Right lung (tissue), 5 donors: ENCODE data around the gene NUPR1. TPM values are rescaled to one million over a fixed set of nuclear protein-coding genes. Genes with fewer than 3 reads are reported as not detected.

ENCODE experiments used
- polyA plus RNA-seq, 5 donors: library from polyadenylated mRNA; unstranded; fragments of 120-200 nt; gene quantifications; one replicate each; pipeline versions ENCODE4 v1.2.1 to v1.2.3, GENCODE V29; 2013; ENCODE audit warnings: inconsistent platforms in 1 of 5, low replicate concordance in 1 of 5; ENCODE audit not compliant: insufficient read length in 5 of 5, insufficient read depth in 1 of 5

NUPR1 gene
- polyA plus RNA-seq, 5 donors, result 29.7 to 51.1 (median 36.1) TPM

Other genes starting within 250 kb of the NUPR1 start
- 10 to 100 TPM; 10.4 to 18.4 (median 15.0) TPM for gene SBK1, start 246.4 kb downstream of the NUPR1 start, polyA plus RNA-seq
- 1 to 10 TPM in 4 of 5 donors, under 1 TPM in 1; 0.72 to 2.6 (median 2.2) TPM for gene NPIPB6, start 175.5 kb downstream of the NUPR1 start, polyA plus RNA-seq
- 10 to 100 TPM; 41.1 to 87.4 (median 65.9) TPM for gene EIF3CL, start 135.1 kb downstream of the NUPR1 start, polyA plus RNA-seq
- under 1 TPM in 4 of 5 donors, not detected in 1; 0.13 to 0.35 (median 0.22) TPM for gene NPIPB7, start 66.6 kb downstream of the NUPR1 start, polyA plus RNA-seq
- gene CLN3, start 46.9 kb downstream of the NUPR1 start, polyA plus RNA-seq, result 10 to 100 TPM; 21.0 to 33.4 (median 28.8) TPM
- 1 to 10 TPM in 3 of 5 donors, under 1 TPM in 2; 0.87 to 1.7 (median 1.4) TPM for gene APOBR, start 44.3 kb downstream of the NUPR1 start, polyA plus RNA-seq
- gene IL27, start 32.1 kb downstream of the NUPR1 start, polyA plus RNA-seq, result under 1 TPM in 1 of 5 donors, not detected in 4; 0.21 TPM
- gene SGF29, start 14.9 kb upstream of the NUPR1 start, polyA plus RNA-seq, result 10 to 100 TPM; 14.4 to 30.5 (median 20.3) TPM
- 1 to 10 TPM; 2.7 to 4.0 (median 3.7) TPM for gene SULT1A2, start 58.1 kb upstream of the NUPR1 start, polyA plus RNA-seq
- gene SULT1A1, start 71.1 kb upstream of the NUPR1 start, polyA plus RNA-seq, result 10 to 100 TPM; 21.4 to 46.9 (median 38.3) TPM
- gene NPIPB8, start 99.1 kb upstream of the NUPR1 start, polyA plus RNA-seq, result 1 to 10 TPM in 2 of 5 donors, under 1 TPM in 3; 0.63 to 3.0 (median 0.98) TPM
- gene EIF3C, start 172.5 kb upstream of the NUPR1 start, polyA plus RNA-seq, result 100 to 1,000 TPM; 253 to 385 (median 293) TPM
- gene NPIPB9, start 212.8 kb upstream of the NUPR1 start, polyA plus RNA-seq, result 1 to 10 TPM; 1.2 to 4.1 (median 2.1) TPM